Upper lobe of right lung (tissue), 1 donor: ENCODE data around the gene WWOX. TPM values are rescaled to one million over a fixed set of nuclear protein-coding genes. Genes with fewer than 3 reads are reported as not detected.

Experiments used
- ATAC-seq: fragments of 200-7000 bp; cut with Tn5 transposase; one replicate; pipeline ENCODE4 v1.9.1; 2020; ENCODE audit warnings: mild to moderate bottlenecking, moderate library complexity
- DNase-seq: peaks from one replicate; pipeline ENCODE4 v3.0.0-alpha.2; 2020
- H3K27ac ChIP-seq: fragments of 200-600 bp; one replicate; pipeline ENCODE4 v1.8.0; 2022
- H3K27me3 ChIP-seq: fragments of 200-600 bp; one replicate; pipeline ENCODE4 v1.8.0; 2022; ENCODE audit warnings: mild to moderate bottlenecking
- H3K36me3 ChIP-seq: fragments of 200-600 bp; one replicate; pipeline ENCODE4 v1.8.0; 2022
- H3K4me1 ChIP-seq: fragments of 200-600 bp; one replicate; pipeline ENCODE4 v1.8.0; 2022
- H3K4me3 ChIP-seq: fragments of 200-600 bp; one replicate; pipeline ENCODE4 v1.8.0; 2022; ENCODE audit warnings: mild to moderate bottlenecking
- H3K9me3 ChIP-seq: fragments of 200-600 bp; one replicate; pipeline ENCODE4 v1.8.0; 2022
- CTCF ChIP-seq: fragments of 200-600 bp; IDR thresholded peaks from one replicate; pipeline ENCODE4 v1.8.0; 2022; ENCODE audit warnings: antibody characterized with exemption
- intact Hi-C: fragments of 100-400 bp; cut with DNase I; formaldehyde crosslinking; loops from one replicate; pipeline ENCODE4 v1.11.0; 2022
- total RNA-seq: library from RNA; stranded (reverse); fragmentation: NEBNext Ultra II Directional; extraction: Animal tissue kit (Norgen Biotek cat#: 25700); gene quantifications from one replicate; pipeline ENCODE4 v1.2.1, GENCODE V29; 2021
- donor health status: DM: no; HTN: yes; CAD: no; lungs with severe emphysema.

The WWOX gene
- total RNA-seq, 1 donor from 2014 or later = 17.0 TPM

GRCh38 chr16:78770353-78771091, 671.1 kb downstream of the WWOX start:
- TF ChIP-seq CTCF = peak; percentile 94
- ATAC-seq = peak; percentile 96
- intact Hi-C loops = no loop called here

GRCh38 chr16:78773291-78773702, 673.8 kb downstream of the WWOX start:
- Histone ChIP-seq H3K4me3 (no peak overlapping the region), H3K4me1 (peaks cover 9% of the 10 kb centered on the region), H3K27ac (no peak overlapping the region), H3K27me3 (no peaks in the 10 kb centered on the region), H3K9me3 (no peaks in the 10 kb centered on the region), H3K36me3 (no peaks in the 10 kb centered on the region)
- ATAC-seq (no peak), DNase-seq (no peak)
- intact Hi-C loops = no loop called here
- TF ChIP-seq CTCF = no peak

More at GRCh38 chr16:78770353-78771091, 671.1 kb downstream of the WWOX start:
- Histone ChIP-seq H3K9me3 (no peaks in the 10 kb centered on the region), H3K4me3 (no peak overlapping the region), H3K27me3 (no peaks in the 10 kb centered on the region), H3K4me1 (peaks cover 9% of the 10 kb centered on the region), H3K27ac (no peak overlapping the region), H3K36me3 (no peaks in the 10 kb centered on the region)
- DNase-seq = peak; percentile 88

DNA sequence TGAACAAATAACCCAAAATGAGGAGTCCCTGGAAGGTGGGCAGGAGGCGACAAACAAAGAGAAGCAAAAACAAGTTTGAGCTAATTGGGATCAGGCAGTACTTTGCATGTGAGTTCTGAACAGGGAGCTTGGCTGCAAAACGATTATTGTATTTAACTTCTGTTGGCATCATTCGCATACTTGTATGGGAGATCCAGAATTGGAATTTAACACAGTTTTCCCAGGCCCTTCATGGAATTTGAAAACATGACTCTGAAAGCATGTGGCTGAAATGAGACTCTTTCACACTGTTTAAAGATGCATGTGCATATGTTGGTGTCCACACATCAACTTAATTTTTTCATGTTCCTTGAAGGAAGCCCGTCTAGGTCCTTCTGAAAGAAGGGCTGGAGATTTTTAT, 674.3 kb downstream of the WWOX start:
- H3K27me3 ChIP-seq = no peaks in the 10 kb centered on the region
- DNase-seq (no peak), ATAC-seq (no peak)
- no peak for TF ChIP-seq CTCF
- no peak overlapping the region for H3K4me3 ChIP-seq
- H3K27ac ChIP-seq = no peak overlapping the region
- H3K9me3 ChIP-seq = no peaks in the 10 kb centered on the region
- intact Hi-C loops = no loop called here
- H3K4me1 ChIP-seq = peaks cover 9% of the 10 kb centered on the region
- H3K36me3 ChIP-seq = no peaks in the 10 kb centered on the region

DNA sequence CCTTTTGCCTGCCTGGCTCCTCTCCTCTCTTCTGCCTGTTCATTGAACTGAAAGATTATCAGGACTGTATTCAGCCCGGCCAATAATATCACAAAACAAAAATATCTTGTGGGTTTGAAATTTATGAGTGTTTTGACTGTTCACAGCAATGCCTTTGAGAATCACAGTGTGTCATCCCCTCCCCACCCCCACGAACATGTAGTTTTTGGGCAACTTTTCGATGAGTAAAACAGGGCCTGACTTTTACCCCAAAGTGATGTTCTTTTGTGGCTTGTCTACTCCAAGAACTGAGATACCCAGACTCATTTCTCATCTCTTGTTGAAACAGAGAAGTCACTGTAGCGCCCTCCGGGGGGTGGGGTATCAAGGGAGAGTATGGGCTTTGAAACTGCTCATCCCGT, 675.7 kb downstream of the WWOX start:
- DNase-seq (no peak), ATAC-seq (no peak)
- H3K27ac ChIP-seq = no peak overlapping the region
- H3K27me3 ChIP-seq = no peaks in the 10 kb centered on the region
- H3K9me3 ChIP-seq = no peaks in the 10 kb centered on the region
- no peak for TF ChIP-seq CTCF
- H3K36me3 ChIP-seq = no peaks in the 10 kb centered on the region
- H3K4me1 ChIP-seq = peaks cover 8% of the 10 kb centered on the region
- H3K4me3 ChIP-seq = no peak overlapping the region
- intact Hi-C loops = no loop called here

DNA sequence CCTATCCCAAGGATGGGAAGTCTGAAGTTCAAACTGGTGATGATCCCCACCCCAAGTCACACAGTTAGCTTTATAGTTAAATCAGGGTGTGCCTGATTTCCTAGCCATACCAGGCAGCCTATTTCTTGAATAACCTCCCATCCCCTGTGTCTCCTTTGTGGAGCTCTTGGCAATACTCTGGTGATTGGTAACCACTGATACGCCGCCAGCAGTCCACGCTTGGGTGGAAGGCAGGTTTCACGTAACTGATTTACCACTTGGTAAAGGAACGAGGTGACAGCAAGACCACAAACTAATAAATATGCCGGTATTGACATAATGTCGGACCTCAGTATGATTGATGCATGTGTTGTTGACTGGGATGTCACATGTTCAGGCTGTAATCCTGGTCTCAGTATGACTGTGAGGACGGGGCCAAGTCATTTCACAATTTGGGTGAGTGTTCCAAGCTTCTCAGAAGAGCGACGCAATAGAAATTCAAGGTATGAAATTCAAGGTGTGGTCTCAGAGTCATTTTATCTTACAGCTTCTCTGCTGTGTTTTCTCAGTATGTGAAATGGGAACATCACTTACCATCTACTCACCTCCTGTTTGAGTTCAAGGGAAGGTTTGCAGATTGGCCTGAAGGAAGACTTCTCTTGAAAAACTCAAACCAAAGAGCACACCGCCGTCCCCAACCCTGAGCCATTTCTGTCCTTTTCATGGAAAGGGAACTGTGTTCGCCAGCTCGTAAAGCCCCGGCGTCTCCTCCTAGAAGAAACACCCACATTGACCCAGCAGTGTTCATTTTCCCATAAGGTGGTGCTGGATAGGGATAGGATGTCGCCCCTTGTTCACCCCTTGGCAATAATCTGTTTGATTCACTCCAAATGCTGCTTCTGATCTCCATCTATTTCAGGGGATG, 678.9 kb downstream of the WWOX start:
- Histone ChIP-seq H3K36me3 (no peaks in the 10 kb centered on the region), H3K27ac (no peak overlapping the region), H3K4me3 (no peak overlapping the region), H3K4me1 (no peaks in the 10 kb centered on the region), H3K9me3 (no peaks in the 10 kb centered on the region), H3K27me3 (no peaks in the 10 kb centered on the region)
- intact Hi-C loops = no loop called here
- ATAC-seq = no peak
- DNase-seq = no peak
- TF ChIP-seq CTCF = no peak
